ENCODE results near the gene PLPPR1.

Gene PLPPR1

DNA sequence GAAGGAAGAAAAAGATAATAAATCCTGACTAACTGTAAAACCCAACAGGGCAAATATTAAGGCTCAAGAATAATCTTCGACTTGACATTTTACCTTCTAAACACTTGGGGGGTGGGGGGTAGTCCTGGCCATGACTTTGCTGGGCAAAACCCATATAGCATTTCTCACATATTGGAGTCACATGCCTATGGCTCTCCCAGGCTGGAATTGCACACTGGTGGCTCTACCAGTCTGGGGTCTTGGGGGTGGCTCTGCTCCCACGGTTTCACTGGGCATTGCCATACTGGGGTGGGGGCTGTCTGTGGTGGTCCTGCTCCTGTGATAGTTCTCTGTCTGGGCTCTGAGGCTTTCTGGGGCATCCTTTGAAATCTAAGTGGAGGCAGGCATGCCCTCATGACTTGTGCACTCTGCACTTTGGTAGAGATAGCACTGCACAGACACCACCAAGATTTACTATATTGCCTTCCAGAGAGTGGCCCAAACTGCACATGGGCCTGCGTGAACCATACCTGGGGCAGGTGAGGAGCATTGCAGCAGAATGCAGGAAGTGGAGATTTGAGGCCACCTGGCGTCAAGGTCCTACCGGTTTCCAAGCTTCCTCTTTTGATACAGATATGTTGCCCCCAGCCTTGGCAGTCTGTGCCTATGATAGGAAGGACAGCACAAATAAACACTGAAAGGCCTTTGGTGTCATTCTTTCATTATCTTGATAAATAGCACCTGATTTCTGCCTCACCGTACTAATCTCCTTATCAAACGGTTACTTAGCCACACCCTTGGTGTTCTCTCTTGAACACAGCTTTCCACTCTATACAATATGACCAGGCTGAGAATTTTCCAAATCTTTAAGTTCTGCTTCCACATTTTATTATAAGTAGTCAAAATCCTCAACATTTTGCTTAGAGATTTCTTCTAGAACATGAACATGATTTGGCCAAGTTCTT is 326.5 kb downstream of the PLPPR1 start:
- DNase-seq, result no peak

- no peak for DNase-seq
Observed at GRCh38 chr9:101356619-101357018, 328.1 kb downstream of the PLPPR1 start.

- no peak for DNase-seq
Observed at GRCh38 chr9:101359679-101360078, 331.2 kb downstream of the PLPPR1 start.

GRCh38 chr9:101360647-101361046 is 332.1 kb downstream of the PLPPR1 start:
- no peak for DNase-seq

DNA sequence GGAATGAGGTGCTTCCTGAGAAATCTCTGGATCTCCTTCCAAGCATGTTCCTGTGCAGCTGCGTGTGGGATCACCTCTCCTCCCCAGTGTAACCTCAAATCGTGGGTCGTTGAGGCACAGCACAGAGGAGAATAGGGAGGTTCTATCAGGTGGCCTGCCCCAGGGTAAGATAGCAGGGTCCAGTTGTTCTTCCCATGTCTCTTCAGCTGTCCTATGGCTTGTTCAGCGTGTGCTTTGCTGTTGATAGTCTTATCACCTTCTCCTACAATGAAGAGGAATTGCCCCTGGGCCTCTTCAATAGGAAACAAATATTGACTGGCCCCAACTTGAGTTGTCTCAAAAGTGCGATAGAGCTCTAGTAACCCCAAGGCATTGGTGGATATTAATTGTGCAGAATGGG is 333.9 kb downstream of the PLPPR1 start:
- DNase-seq, result no peak

- DNase-seq, result no peak
Observed at GRCh38 chr9:101365181-101365580, 336.7 kb downstream of the PLPPR1 start.

DNA sequence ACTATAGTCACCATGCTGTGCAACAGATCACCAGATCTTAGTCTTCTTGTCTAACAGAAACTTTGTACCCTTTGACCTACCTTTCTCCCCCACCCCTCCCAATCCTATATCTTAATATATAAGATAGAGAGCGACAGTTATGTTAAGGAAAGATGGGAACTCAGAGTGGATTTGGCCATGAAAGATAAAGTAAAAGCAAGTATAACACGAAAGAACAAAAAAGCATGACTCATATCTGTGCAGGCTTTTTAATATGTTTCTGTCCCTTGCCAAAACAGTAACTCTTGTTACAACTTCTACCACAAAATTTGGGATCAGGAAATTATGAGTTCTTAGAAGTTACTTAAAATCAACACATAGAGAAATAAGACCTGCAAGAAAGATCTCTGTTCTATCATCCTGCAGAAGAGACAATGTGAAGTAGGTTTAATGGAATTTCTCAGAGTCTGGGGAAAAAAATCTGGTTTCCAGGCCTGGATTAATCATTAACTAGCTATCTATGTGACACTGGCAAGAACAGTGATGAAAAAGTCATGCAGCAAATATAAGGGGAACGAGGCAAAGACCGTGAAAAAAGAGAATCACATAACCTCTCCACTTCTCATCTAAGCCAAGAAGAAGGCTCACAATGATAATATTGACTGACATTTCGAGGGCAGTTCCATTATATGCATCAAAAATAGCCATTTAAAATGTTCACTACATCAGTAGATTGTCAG is 337.7 kb downstream of the PLPPR1 start:
- no peak for DNase-seq

GRCh38 chr9:101367323-101367722 is 338.8 kb downstream of the PLPPR1 start:
- DNase-seq, result no peak

DNA sequence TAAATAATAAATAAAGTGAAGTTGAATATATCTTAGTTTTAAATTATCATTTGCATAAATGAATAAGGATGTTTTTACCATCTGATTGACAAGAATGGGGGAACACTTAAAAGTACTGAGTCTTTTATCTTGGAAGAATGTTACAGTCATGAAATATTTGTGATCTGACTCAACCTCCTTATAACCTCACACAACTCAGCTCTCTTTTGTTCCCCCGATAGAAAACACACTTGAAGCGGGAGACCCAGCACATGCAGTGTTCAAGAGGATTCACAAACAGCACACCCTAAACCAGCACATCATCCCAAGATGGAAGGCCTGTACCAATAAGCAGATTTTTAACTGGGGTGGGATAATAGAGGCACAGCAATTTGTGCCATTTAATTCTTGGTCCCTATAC is 340.8 kb downstream of the PLPPR1 start:
- no peak for DNase-seq

DNA sequence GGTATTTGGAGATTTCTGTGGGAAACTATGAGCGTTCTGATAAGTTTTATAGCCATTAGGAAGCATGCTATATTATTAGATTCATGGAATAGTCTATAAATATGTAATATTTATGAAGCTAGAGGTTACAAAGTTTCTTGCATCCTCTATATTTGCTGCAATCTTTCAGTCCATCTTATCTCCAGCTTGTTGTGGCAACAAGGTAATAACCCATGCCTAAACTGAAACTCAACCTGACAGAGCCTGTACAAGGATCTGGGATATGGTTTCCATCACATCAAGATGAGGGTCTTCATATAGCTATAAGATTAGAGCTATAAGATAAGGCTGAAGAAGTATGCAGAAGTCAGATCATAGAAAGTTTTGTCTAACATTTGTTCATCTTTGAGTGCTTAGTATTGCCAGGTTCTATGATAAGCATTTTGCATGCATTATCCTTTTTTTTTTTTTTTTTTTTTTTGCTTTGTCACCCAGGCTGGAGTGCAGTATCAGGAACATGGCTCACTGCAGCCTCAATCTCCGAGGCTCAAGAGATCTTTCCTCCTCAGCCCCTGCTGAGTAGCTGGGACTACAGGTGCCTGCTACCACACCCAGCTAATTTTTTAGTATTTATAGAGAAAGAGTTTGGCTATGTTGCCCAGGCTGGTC is 341.5 kb downstream of the PLPPR1 start:
- DNase-seq, result no peak

DNA sequence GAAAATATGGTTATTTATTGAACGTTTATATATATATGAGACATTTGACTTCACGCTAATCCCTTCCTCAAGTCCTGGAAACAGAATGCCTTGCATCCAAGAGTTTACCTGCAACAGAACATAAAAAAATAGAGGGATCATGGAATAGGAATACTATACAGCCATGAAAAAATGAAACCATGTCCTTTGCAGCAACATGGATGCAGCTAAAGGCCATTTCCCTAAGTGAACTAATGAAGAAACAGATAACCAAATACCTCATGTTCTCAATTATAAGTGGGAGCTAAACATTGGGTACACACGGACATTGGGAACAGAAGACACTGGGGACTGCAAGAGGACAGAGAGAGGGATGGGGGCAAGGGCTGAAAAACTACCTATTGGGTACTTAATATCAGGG is 343.3 kb downstream of the PLPPR1 start:
- no peak for DNase-seq

DNA sequence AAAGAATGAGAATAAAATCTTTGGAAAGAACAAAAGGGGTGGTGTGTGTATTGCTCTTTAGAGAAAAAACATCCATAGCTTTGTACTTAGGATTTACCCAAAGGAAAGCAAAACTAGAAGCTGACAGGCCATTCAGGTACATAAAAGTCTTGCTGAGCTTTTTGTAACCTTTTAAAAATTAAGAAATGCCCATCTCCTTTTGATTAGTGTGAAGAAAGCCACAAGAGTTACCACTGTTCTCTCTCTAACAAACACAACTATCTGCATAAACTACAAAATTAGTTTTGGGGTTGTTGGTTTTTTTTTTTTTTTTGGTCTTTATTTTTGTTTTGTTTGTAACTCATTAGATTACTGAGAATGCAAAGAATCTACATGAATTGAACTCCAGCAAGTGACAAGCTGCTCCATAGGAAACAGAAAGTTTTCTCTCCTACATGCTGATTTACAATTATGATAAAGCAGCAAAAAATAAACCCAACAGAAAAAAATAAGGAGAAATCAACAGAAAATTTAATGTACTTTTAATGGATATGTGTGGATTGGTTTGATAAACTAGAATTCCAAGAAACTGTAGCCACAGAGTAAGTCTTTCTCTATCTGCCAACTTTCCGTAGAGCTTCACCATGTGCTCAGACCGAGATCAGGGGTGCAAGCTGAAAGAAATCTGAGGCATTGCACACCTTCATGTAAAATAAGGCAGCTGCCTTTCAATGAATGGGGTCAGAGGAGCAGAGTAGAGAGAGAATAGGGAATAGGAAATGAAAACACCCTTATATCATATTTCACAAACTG is 344.0 kb downstream of the PLPPR1 start:
- DNase-seq, result no peak
